HFFc6 (cell line): ENCODE measurements around the gene GID4. TPM values are rescaled to one million over a fixed set of nuclear protein-coding genes. Genes with fewer than 3 reads are reported as not detected.

Experiments used
- DNase-seq: peaks from one replicate; pipeline ENCODE4 v3.0.0-alpha.2; 2018
- H3K27ac Mint-ChIP-seq: 2 replicates; pipeline ENCODE4 v1.8.0; 2020; ENCODE audit warnings: mild to moderate bottlenecking, mixed read lengths
- H3K27me3 Mint-ChIP-seq: 2 replicates; pipeline ENCODE4 v1.8.0; 2021; ENCODE audit warnings: mild to moderate bottlenecking, moderate library complexity, mixed read lengths; ENCODE audit not compliant: insufficient read depth
- H3K36me3 Mint-ChIP-seq: 2 replicates; pipeline ENCODE4 v1.8.0; 2021; ENCODE audit warnings: low read depth, mixed read lengths
- H3K4me1 Mint-ChIP-seq: 2 replicates; pipeline ENCODE4 v1.8.0; 2020; ENCODE audit warnings: low read depth, mixed read lengths
- H3K4me3 Mint-ChIP-seq: 2 replicates; pipeline ENCODE4 v1.8.0; 2020; ENCODE audit warnings: mild to moderate bottlenecking, moderate library complexity, mixed read lengths
- H3K9me3 Mint-ChIP-seq: 2 replicates; pipeline ENCODE4 v1.8.0; 2020; ENCODE audit warnings: mild to moderate bottlenecking, mixed read lengths
- CTCF ChIP-seq: fragments of 200-600 bp; sonication (generic); IDR thresholded peaks from 2 replicates; pipeline ENCODE4 v1.5.0; 2021; ENCODE audit warnings: antibody characterized with exemption, mild to moderate bottlenecking
- total RNA-seq, 6 experiments: library from RNA; stranded (reverse); fragmentation: NEBNext Ultra II Directional; extraction: Animal tissue kit (Norgen Biotek cat#: 25700); gene quantifications; 2 replicates in 1 of 6; 3 replicates in 5 of 6; pipeline ENCODE4 v1.2.3, GENCODE V29; 2021

GID4 gene
- total RNA-seq, 6 experiments from 2014 or later: 8.6 to 11.9 (median 9.5) TPM

- Mint-ChIP-seq H3K4me3 (peak within 1 kb of the TSS; percentile 99), H3K4me1 (peaks cover 27% of the 10 kb centered on the region), H3K27me3 (peaks cover 2% of the 10 kb centered on the region), H3K36me3 (peaks cover 13% of the 10 kb centered on the region), H3K9me3 (no peaks in the 10 kb centered on the region), H3K27ac (peak within 1 kb of the TSS; percentile 94)
- peak; percentile 87 for DNase-seq
- TF ChIP-seq CTCF: peak; percentile 25; the same call in 1 of the 2 replicates
Measured at GRCh38 chr17:18087610-18088491, 48.6 kb downstream of the GID4 start, which contains the start of gene DRG2. DRG2 (plus strand) TSS chr17:18087948; CDS start chr17:18088024, 76 bp downstream.

GRCh38 chr17:18089613-18090012 is 50.4 kb downstream of the GID4 start:
- Mint-ChIP-seq H3K9me3 (no peaks in the 10 kb centered on the region), H3K27me3 (peaks cover 2% of the 10 kb centered on the region; the same call in 1 of the 2 replicates), H3K36me3 (peaks cover 23% of the 10 kb centered on the region), H3K27ac (0 out of 2 replicates have a peak overlapping the region, but pooled peaks have one; percentile 11), H3K4me1 (peaks cover 35% of the 10 kb centered on the region), H3K4me3 (peak overlapping the region; percentile 35)
- no peak for DNase-seq
- no peak for TF ChIP-seq CTCF

- Mint-ChIP-seq H3K27me3 (peaks cover 1% of the 10 kb centered on the region; the same call in 1 of the 2 replicates), H3K4me1 (peaks cover 19% of the 10 kb centered on the region), H3K36me3 (peaks cover 24% of the 10 kb centered on the region), H3K4me3 (no peak overlapping the region), H3K27ac (peak overlapping the region; percentile 43), H3K9me3 (no peaks in the 10 kb centered on the region)
- peak; percentile 77 for TF ChIP-seq CTCF
- peak; percentile 81 for DNase-seq
Measured at GRCh38 chr17:18093616-18094408, 54.6 kb downstream of the GID4 start.

GRCh38 chr17:18094409-18094807 is 55.2 kb downstream of the GID4 start:
- Mint-ChIP-seq H3K27ac (peak overlapping the region; percentile 43), H3K27me3 (no peaks in the 10 kb centered on the region), H3K4me1 (peaks cover 13% of the 10 kb centered on the region), H3K36me3 (peaks cover 24% of the 10 kb centered on the region), H3K4me3 (no peak overlapping the region), H3K9me3 (no peaks in the 10 kb centered on the region)
- no peak for TF ChIP-seq CTCF
- no peak for DNase-seq

- Mint-ChIP-seq H3K4me3 (no peak overlapping the region), H3K9me3 (no peaks in the 10 kb centered on the region), H3K27ac (no peak overlapping the region), H3K4me1 (no peaks in the 10 kb centered on the region), H3K36me3 (peaks cover 7% of the 10 kb centered on the region), H3K27me3 (no peaks in the 10 kb centered on the region; the same call in 1 of the 2 replicates)
- no peak for TF ChIP-seq CTCF
- no peak for DNase-seq
Measured at GRCh38 chr17:18099516-18099915, 60.3 kb downstream of the GID4 start.
